ENCODE data around the gene OPA3. TPM values are rescaled to one million over a fixed set of nuclear protein-coding genes. Genes with fewer than 3 reads are reported as not detected.
A peak's percentile ranks its signal among the peaks of the same experiment; 100 is the strongest.
"Not testable (repeated sequence)": the region's sequence is repeated elsewhere in the genome, so short reads cannot be mapped to it uniquely, and the experiment has no call there.

Gene OPA3
- total RNA-seq, 1 donor from 2014 or later, result 21.1 TPM

DNA sequence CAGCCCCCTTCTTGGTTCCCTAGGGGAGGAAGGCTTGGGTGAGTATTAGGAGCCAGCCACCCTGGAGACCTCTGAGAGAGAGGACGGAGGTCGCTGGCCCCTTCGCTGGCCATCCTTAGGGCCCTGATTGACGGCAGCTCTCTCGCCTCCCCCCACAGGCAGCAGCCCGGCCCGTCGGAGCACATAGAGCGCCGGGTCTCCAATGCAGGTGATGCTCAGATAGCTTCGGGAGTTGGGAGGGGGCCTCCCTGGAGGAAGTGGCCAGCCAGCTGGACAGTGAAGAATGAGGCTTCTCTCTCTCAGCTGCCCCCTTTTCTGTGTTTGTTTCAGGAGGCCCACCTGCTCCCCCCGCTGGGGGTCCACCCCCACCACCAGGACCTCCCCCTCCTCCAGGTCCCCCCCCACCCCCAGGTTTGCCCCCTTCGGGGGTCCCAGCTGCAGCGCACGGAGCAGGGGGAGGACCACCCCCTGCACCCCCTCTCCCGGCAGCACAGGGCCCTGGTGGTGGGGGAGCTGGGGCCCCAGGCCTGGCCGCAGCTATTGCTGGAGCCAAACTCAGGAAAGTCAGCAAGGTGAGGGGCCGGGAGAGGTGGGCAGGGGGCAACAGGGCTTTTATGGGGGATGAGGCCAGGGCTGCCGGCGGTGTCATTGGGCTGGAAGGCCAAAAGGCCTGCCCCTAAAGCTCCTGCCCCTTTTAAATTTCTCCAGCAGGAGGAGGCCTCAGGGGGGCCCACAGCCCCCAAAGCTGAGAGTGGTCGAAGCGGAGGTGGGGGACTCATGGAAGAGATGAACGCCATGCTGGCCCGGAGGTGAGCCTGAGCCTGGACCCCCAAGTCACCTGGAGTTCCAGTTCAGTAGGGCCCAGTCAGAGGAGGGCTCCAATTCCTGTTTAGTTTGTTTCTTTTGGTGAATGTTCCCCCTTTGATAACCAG, 62.3 kb downstream of the OPA3 start:
- no peak for DNase-seq (ENCODE audit: low spot score)

DNA sequence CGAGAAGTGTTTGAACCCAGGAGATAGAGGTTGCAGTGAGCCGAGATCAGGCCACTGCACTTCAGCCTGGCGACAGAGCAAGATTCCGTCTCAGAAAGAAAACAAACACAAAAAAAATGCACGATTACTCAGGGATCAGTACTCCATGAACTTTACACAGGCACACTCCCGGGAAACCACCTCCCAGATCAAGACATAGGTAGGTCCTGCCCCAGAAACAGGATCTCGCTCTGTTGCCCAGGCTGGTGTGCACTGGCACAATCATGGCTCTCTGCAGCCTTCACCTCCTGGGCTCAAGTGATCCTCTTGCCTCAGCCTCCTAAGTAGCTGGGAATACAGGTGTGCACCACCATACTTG, 66.2 kb downstream of the OPA3 start:
- no peak for DNase-seq (ENCODE audit: low spot score)

DNA sequence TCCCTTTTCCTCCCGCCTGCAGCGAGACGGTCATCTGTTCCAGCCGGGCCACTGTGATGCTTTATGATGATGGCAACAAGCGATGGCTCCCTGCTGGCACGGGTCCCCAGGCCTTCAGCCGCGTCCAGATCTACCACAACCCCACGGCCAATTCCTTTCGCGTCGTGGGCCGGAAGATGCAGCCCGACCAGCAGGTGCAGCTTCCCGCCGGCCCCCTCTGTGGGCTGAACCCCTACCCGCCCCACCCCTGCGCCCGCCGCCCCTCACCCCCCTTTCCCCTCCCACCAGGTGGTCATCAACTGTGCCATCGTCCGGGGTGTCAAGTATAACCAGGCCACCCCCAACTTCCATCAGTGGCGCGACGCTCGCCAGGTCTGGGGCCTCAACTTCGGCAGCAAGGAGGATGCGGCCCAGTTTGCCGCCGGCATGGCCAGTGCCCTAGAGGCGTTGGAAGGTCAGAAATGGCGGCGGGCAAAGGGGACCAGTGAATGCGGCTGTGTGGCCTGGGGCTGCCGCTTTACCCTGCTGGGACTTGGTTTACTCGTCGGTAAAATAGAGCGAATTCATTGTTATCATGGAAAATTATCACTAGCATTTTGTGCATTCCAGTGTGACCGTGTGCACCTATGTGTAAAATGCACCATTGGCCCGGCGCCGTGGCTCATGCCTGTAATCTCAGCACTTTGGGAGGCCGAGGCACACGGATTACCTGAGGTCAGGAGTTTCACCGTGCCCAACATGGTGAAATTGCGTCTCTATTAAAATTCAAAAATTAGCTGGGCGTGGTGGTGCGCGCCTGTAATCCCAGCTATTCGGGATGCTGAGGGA, 66.7 kb downstream of the OPA3 start:
- no peak for DNase-seq (ENCODE audit: low spot score)

DNA sequence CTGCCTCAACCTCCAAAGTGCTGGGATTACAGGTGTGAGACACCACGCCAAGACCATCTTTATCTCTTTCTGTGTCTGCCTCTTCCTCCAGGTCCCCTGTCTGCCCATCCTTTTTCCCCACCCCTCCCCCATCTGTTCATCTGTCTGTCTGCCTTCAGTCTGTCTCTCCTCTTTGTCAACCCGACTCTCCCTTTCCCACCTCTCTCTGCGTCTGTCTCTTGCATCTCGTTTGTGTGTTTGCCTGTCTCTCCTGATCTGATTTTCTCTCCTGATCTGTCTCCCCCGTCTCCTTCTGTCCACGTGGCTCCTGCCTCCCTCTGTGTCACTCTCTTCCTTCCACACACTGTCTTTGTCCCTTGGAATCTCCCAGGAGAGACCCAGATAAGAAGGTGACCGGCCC, 67.4 kb downstream of the OPA3 start:
- DNase-seq (ENCODE audit: low spot score), result no peak

DNA sequence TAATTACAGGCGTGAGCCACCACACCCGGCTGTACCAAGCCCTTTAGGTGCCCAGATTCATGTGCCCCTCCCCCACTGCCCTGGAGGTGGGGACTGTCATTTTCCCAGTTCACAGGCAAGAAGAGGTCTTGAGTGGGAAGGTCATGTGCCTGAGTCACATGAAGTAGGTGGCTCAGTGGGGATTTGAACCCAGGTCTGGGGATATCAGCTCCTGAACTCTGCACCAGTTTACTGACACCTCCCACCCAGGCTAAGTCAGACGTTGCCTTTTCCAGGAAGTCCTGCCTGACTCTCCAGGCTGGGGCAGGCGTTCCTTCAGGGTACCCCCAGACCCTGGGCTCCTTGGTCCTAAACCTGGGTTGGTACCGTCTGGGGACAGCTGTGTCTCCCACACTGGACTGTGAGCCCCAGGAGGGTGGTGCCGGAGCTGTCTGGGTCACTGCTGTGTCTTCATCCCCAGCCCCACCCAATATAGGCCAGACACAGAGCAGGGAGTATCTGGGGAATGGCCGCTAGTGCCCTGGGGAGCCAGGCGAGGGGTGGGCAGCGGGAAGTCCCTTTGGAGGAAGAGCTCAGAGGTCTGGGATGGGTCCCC, 68.7 kb downstream of the OPA3 start:
- no peak for DNase-seq (ENCODE audit: low spot score)

DNA sequence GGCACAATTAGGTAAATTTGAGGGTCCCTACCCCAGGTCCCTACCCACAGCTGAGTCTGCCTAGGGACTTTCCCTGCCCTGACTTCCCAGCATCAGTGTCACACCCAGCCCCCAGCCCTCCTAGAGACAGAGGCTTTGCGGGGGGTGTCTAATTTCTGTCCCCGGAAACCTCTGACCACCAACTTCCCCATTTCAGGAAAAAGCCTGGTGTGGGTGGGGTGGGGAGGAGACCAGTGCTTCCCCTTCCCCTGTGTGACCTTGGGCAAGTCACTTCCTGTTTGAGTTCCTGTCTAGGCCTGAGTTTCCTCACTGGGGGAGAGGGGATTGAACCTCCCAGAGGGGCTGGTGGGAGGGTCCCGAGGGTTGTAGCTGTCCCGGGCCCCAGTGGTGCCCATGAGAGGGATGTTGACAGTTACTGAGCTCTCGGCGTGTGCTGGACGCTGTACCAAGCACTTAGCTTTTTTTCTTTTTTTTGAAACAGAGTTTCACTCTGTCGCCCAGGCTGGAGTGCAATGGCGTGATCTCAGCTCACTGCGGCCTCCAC, 69.4 kb downstream of the OPA3 start:
- no peak for DNase-seq (ENCODE audit: low spot score)

DNA sequence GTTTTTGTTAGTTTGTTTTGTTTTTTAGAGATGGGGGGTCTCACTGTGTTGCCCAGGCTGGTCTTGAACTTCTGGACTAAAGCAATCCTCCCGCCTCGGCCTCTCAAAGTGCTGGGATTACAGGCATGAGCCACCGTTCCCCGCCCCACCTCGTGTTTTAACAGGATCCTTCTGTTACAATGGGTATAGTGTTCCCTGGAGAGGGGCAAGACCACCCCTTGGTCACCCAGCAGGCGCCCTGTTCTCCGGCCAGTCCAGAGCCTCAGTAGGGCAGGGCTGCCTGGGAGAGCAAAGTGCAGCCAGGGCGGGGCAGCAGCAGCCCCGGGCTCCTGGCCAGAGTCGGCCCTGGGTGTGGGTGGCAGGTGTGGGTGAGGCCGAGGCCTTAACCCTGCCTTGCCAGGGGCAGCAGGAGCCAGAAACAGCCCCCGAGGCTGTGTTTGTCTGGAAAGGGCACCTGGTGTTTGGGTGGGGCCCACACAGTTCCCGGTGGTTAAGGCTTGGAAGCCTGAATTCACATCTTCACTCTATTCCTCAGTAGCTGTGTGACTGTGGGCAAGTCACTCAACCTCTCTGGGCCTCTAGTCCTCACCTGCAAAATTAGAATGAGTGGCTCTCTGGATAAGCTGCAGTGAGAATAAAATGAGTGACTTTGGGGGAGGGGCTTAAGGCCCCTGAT, 70.1 kb downstream of the OPA3 start:
- no peak for DNase-seq (ENCODE audit: low spot score)

DNA sequence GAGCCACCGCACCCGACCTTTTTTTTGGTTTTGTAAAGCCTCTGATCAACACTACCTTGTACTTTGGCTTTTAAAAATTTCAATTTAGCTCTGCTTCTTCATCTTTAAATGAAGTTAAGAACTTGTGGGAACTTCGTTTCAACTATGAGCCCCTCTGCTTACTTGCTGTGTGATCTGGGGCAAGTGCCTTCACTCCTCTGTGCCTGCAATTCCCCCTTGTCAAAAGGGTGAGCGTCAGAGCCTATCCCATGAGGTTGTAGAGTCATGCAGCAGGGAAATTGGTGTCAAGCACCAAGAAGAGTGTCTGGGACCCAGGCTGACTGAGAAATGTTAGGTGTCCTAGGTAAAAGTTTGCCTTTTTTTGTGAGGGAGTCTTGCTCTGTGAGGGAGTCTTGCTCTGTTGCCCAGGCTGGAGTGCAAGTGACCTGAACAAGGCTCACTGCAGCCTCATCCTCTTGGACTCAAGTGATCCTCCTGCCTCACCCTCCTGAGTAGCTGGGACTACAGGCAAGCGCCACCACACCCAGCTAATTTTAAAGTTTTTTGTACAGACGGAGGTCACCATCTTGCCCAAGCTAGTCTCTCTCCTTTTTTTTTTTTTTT, 71.6 kb downstream of the OPA3 start:
- DNase-seq (ENCODE audit: low spot score), result no peak

DNA sequence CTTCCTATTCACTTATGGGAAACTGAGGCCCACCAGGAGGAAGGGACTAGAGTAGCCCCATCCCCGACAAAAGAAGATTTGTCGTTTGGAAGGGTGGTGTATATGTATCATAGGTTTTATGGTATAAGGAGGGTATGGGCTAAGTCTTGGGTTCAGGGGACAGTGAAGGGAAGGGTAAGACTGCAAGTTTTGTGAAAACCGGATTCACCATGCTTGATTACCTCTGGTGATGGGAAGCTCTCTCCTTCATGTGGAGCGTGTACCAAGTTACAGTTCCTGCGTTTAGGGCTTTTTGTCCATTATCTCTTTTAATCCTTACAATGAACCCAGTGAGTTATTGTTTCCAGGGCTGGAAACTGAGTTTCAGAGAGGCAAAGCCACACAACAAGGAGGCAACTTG, 73.5 kb downstream of the OPA3 start:
- DNase-seq (ENCODE audit: low spot score), result no peak

DNA sequence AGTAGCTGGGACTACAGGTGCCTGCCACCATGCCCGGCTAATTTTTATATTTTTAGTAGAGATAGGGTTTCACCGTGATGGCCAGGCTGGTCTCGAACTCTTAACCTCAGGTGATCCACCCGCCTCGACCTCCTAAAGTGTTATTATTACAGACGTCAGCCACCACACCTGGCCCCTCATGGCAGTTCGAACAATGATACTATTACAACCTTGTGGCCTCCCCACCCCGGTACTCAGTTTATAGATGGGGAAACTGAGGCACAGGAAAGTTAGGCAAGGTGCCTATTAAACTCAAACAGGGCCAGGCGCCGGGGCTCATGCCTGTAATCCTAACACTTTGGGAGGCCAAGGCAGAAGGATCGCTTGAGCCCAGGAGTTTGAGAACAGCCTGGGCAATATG, 74.2 kb downstream of the OPA3 start:
- not testable (repeated sequence) for DNase-seq (ENCODE audit: low spot score)

DNA sequence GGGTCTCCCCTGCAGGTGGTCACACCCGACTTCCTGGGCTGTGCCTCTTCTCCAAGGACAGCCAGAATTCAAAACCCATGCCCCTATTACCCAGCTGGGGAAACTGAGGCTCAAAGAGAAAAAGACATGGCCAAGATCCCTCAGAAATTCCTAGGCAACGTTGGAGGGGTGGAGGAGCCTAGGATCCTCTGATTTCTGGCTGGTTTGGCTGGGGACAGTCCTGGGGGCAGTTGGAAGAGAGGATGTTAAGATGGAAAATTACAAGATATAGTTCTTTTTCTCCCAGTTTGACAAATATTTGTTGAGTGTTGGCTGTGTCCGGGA, 74.9 kb downstream of the OPA3 start:
- DNase-seq (ENCODE audit: low spot score), result no peak

DNA sequence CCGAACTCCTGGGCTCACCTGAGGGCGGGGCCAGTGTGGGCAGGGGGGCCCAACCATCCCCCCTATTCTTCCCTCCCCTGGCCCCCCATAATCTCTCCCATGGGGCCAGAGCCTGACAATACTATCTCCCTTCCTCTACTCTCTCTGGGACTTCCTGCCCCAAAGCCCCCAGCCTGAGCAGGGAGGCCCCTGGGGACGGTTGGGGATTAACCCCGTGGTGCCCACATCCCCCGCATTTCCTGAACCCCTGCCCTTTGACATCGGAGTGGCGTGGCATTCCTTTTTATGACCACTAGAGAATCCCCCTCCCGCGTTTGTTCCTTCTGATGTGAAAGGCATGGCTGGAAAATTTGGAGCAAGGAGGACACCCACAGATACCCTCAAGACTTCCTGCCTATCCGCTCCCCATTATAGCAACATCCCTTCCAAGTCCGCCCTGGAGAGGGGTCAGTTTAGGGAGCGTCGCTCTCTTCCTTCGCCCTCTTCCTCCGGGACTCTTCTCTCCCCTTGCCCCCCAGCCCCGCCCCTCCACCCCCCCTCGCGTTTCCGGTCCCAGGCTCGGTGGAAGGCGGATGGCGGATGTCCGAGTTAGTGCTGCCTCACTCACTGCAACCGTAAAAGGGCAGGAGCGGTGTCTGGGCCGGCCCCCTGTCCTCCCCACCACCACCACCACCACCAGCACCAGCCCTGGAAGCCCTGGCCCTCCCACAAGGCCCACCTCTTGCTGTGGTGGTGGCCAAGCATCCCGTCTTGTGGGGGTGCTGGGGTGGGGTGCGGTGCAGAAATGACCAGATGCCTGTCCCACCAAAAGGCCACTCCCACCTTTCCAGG, 75.5 kb downstream of the OPA3 start:
- DNase-seq (ENCODE audit: low spot score), result peak; percentile 88

DNA sequence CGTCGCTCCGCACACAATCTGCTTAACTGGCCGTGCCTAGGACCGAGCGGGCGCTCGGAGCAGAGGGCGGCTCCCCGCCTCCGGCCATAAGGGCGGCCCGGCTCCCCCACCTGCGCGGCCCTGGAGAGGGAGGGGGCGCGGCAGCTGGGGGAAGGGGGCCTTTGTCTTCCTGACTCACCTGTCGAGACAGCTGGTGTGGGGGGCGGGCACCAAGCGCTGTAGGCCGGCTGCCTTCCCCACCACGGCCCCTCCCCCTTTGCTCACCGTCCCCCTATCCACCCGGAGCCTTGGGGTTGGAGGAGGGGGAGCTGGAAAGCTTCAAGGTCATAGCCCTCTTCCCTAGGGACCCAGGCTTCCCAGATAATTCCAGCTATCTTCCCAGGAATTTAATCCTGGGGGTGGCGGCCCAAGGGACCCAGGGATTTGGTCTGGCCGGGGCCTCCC, 76.2 kb downstream of the OPA3 start:
- no peak for DNase-seq (ENCODE audit: low spot score)

DNA sequence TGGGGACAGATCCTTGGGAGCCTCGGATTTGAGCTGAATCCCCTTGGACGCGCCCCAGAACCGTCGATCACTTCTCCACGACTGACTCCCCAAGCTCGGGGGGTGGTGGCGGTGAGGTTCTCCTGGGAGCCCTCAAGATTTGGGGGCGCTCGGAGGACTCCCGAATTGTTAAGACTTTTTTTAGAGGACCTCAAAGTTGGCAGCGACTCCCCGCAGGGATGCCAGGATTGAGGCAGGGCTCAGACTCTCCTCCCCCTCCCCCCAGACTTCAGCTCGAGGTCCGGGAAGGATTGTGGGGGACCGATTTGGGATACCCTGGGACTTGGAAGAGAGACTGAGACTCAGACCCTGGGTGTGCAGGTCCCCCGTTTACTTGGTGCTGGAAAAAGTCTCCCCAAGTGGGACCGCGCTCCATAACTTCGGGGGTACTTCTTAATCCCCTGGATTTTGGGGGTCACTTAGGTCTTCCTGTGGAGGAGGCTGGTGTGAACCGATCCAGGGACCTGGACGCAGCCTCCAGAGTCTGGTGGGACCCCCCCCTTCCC, 76.7 kb downstream of the OPA3 start:
- no peak for DNase-seq (ENCODE audit: low spot score)

DNA sequence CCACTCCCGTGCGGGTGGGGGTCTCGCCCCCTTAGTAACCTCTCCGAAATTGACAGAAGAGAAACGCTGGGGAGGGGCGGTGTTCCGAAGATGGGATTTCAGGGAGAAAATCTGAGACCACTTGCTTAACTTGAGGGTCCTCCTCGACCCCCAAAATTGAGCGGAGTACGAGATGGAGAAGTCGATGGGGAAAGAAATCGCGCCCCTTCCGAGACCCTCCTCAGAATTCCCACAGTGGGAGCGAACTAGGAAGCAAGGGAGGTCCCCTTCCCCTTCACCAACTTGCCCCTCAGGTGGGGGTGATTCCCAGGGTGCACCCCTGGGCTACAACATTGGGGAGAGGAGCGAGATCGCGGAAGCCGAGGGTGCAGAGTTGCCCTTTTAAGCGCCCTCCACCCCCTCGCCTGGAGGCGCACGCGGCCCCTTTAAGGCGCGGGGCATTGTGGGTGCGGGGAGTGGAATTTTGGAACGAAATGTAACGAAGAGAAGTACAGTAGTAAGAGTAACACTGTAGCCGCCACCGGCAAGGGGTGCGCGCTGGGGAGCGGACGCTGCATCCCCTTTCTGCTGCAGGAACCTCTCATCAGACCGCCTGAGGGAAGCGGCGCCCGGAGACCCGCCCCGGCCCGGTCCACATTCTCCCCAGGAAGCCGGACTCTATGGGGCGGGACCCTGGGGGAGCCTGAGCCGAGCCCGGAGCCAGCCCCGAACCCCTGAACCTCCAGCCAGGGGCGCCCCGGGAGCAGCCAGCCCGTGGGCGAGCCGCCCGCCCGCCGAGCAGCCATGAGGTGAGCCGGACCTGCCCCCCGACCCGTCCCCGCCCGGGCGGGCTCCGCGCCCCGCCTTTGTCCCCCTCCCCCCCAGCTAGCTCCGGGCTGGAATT, 77.4 kb downstream of the OPA3 start, which contains the start of gene VASP:
Gene VASP (plus strand): TSS at position 491 of the 883 bp plus-strand sequence. CDS start 293 bp downstream, at position 784.
- peak; percentile 93 for DNase-seq (ENCODE audit: low spot score)

DNA sequence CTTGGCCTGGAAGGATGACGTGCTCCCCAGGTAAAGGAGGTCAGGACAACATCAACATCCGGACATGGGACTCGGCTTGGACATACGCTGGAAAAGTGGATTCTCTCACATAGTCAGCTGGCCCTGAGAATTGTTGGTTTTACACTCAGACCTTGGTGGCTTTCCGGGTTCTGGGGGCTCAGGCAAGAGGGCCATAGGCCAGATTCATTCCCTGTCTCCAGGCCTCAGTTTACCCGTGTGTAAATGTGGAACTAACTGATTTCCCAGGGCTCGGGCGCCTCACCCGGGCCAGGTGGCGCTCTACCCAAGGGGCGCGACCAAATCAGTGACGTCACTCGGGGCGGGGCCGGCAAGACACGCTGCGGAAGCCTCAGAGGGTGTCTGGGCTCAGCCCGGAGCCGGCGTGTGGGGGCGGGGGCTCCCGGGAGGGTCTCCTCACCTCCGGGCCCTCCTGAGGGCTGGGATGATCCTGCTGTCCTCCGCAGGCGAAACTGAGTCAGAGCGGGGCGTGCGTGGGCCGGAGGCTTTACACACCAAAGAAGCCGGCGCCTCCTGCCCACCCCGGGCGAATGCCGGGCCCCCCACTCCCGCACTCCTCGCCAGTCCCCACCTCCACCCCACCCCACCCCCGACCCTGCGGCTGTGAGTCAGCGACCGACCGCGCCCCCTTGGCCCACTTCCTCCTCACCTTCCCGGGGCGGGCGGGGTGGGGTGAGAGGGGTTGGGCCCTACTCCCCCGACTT, 78.2 kb downstream of the OPA3 start:
- DNase-seq (ENCODE audit: low spot score), result peak; percentile 96

DNA sequence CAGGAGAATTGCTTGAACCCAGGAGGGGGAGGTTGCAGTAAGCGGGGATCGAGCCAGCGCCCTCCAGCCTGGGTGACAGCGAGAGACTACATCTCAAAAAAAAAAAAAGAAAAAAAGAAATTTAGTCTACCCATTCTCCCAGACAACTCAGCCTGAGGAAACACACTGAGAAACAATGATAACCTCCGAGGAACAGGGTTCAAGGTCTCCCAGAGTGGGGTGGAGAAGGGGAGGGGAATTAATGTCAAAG, 78.7 kb downstream of the OPA3 start:
- no peak for DNase-seq (ENCODE audit: low spot score)

DNA sequence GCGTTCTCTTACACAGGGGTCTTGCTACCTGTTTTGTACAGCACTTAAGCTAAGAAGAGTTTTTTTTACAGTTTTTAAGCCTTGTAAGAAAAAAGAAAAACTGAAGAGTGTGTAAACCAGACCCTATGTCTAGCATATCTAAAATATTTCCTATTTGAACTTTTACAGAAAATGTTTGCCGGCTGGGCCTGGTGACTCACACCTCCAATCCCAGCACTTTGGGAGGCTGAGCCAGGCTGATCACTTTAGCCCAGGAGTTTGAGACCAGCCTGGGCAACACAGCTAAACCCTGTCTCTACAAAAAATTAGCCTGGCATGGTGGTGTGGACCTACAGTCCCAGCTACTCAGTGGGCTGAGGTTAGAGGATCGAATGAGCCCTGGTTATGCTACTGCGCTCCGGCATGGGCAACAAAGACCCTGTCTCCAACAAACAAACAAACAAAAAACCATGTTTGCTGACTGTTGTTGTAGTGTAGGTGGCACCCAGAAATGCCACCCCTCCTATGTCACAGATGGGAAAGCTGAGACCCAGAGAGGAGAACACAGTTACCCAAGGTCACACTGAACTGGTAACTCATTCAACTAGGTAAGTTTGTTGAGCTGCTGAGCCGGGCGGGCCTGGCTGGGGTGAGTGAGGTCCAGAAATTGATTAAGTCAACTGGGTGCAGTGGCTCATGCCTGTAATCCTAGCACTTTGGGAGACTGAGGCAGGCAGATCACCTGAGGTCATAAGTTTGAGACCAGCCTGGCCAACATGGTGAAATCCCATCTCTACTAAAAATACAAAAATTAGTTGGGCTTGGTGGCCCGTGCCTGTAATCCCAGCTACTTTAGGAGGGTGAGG, 79.2 kb downstream of the OPA3 start:
- DNase-seq (ENCODE audit: low spot score), result no peak
